Esophagus muscularis mucosa (tissue), 3 donors: Measurements from ENCODE around the gene CNGB1.

ENCODE experiments used
- CTCF ChIP-seq, 3 experiments: fragments of 200-600 bp in 2 of 3; fragments of 450-650 bp in 1 of 3; sonication (generic) in 2 of 3; IDR thresholded peaks; one replicate each; pipeline ENCODE4 v1.5.1; 2017 to 2019; ENCODE audit warnings: antibody characterized with exemption in 3 of 3, mild to moderate bottlenecking in 2 of 3, moderate library complexity in 1 of 3
- POLR2A ChIP-seq: fragments of 450-650 bp; IDR thresholded peaks from one replicate; pipeline ENCODE4 v1.6.1; 2017; ENCODE audit warnings: antibody characterized with exemption, moderate library complexity, mild to moderate bottlenecking, low read depth
- POLR2AphosphoS5 ChIP-seq, 2 donors: sonication (generic); formaldehyde crosslinking; IDR thresholded peaks; one replicate each; pipeline ENCODE4 v1.6.1; 2017; ENCODE audit warnings: antibody characterized with exemption in 2 of 2

DNA sequence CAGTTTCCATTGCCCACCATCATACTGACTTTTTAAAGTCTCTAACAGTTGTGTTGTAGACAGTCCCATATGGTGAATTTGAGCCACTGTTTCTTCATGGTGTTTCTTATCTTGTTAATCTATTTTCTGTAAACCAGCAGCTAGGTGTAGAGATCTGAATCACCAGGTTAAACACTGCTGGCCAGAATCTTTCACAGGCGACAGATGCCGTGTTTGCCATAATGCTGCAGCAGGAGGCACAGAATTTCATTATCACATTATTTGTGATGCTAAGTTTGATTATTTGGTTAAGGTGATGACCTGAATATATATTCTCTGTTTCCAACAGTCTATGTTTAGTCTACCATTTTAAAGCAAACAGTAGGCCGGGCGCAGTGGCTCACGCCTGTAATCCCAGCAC lies 11.5 kb upstream of the CNGB1 start:
- TF ChIP-seq CTCF (IDR thresholded peaks at IDR 0.05): no peak
- TF ChIP-seq POLR2AphosphoS5 (IDR thresholded peaks at IDR 0.05): no peak
- no peak for TF ChIP-seq POLR2A
